ENCODE data around the gene CMTM1.

Gene CMTM1

DNA sequence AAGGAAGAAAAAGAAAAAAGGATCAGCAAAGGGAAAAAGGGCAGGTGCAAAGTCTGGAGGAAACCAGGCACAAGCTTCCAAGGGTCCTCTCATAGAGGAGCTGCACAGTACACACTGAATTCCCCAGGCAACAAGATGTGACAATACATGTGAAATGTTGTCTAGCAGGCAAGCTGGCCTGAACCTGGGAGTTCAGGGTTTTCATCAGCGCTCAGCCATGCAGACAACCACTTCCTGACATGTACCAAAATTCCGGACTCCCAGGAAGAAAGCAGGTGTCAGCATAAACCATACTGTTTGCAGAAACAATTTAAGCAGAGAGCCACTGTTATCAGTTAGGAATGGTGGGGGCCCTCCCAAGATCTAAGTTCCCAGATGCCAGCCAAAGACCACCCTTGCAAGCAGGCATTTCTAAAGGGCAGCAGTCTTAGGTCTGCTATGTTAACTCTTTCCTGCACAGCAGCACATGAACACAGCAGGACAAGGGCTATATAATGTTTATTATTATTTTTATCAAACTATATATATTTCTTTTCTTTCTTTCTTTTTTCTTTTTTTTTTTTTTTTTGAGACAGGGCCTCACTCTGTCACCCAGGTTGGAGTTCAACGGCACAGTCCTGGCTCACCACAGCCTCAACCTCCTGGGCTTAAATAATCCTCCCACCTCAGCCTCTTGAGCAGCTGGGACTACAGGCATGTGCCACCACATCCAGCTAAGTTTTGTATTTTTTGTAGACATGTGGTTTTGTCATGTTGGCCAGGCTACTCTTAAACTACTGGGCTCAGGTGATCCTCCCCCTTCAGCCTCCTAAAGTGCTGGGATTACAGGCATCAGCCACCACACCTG lies 26.4 kb upstream of the CMTM1 start:
- no peak for DNase-seq (ENCODE audit: low read depth in 2 of 2)

DNA sequence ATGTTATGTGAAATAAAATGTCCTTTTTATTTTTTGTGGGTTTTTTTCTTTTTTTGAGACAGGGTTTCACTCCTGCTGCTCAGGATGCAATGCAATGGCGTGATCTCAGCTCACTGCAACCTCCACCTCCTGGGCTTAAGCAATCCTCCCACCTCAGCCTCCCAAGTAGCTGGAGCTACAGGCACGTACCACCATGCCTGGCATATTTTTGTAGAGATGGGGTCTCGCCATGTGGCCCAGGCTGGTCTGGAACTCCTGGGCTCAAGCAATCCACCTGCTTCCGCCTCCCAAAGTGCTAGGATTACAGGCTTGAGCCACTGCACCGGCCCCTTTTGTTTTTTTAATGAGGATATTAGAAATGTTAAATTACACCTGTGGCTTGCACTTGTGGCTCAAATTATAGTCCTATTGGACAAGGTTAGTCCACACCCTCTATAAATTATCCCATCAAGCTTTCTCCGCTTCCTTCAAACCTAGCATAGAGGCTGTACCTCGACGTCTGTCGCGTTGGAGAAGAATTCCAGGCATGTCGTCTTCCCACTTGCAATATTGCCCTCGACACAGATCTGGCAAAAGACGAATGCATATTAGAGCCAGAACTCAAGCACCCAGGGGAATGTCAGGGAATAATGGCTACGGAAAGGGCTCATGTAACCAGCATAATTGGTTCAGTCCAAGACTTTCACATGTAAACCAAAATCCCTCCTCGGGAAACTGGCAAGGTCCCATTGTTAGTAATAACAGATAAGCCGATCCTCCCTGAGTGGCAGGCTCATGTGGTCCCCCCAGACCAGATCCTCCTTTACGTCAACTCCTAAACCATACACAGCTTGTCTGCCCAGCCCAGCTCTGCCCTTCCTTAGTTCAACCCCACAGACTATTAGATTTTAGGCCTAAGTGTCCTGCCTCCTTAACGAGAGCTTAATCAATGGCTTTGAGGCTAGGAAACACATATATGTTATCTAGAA lies 24.6 kb upstream of the CMTM1 start:
- DNase-seq (ENCODE audit: low read depth in 2 of 2): no peak

- DNase-seq (ENCODE audit: low read depth in 2 of 2): no peak
These were observed 23.8 kb upstream of the CMTM1 start for GRCh38 chr16:66542396-66542795.

DNA sequence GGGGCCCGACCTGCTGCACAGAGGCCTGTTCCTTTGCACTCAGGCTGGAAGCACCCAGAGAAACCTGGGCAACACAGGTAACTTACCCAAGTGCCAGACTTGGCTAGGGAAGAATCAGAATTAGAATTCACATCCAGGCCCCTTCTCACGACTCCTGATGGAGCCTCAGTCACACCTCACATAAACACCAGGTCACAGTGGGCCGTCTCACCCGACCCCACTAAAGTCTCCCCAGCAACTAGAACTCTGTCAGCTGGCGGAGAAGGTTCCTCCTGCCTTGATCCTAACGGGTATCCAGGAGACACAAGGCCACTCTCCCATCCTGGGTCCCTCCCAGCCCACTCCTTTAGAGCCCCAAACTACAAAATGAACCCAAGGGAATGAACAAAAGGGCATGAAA lies 22.7 kb upstream of the CMTM1 start:
- DNase-seq (ENCODE audit: low read depth in 2 of 2): no peak

GRCh38 chr16:66544016-66544757 lies 22.1 kb upstream of the CMTM1 start:
- no peak for DNase-seq (ENCODE audit: low read depth in 2 of 2)

GRCh38 chr16:66547101-66547989 lies 18.9 kb upstream of the CMTM1 start:
- DNase-seq (ENCODE audit: low read depth in 2 of 2): no peak

GRCh38 chr16:66548068-66548467 lies 18.2 kb upstream of the CMTM1 start:
- DNase-seq (ENCODE audit: low read depth in 2 of 2): no peak

DNA sequence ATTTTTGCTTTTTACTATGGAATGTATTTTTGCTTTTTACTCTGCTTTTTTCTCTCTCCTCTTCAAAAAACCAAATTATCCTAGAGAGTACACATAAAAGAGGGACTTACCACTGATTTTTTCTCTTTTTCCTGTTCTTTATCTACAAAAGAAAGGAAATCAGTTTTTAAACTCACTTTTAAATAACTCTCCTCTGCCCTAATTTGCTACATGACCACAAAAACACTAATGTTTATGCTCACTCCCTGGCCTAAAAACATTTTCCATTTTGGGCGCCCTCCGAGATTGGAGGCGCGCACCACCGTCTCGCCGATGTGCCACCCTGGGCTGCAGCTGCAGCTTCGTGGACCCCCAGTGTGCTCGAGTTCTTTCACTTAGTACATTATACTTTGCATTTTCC lies 17.4 kb upstream of the CMTM1 start:
- no peak for DNase-seq (ENCODE audit: low read depth in 2 of 2)

GRCh38 chr16:66549284-66550131 lies 16.7 kb upstream of the CMTM1 start, which contains the start of gene TK2:
Gene TK2 (minus strand): TSS chr16:66550122. CDS start chr16:66550061, 61 bp downstream.
- peak in 1 of 2 donors; percentile 41 for DNase-seq (ENCODE audit: low read depth in 2 of 2)

- DNase-seq (ENCODE audit: low read depth in 2 of 2): no peak
These were observed 14.9 kb upstream of the CMTM1 start for GRCh38 chr16:66551348-66551759.

- no peak for DNase-seq (ENCODE audit: low read depth in 2 of 2)
These were observed 14.4 kb upstream of the CMTM1 start for GRCh38 chr16:66551788-66552285.

DNA sequence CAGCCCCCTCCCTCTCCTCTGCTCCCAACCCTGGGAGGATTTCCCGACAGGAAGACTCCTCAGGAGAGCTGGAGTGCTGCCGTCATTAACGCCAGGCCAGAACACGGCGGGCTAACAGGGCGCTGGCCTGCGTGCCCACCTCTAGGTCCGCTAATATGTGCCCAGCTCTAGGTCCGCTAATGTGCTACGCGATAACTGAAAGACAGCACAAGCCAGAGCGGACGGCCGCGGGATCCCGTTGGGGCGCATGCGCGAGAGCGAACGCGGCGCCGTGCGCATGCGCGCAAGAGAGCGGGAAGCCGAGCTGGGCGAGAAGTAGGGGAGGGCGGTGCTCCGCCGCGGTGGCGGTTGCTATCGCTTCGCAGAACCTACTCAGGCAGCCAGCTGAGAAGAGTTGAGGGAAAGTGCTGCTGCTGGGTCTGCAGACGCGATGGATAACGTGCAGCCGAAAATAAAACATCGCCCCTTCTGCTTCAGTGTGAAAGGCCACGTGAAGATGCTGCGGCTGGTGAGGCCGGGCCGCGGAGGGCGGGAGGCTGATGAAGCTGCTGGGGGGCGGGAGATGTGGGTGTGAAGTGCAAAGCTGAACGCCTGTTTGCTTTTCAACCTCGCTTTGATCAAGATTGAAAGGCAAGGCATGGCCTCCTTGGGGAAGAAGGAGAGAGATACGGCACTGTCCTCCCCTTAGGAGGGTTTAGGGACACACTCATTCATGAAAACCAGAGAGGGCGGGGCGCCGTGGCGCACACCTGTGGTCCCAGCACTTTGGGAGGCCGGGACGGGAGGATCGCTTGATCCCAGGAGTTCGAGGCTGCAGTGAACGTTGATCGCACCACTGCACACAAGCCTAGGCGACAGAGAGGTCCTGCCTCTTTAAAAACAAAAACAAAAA lies 13.7 kb upstream of the CMTM1 start, which contains the start of gene CKLF:
Gene CKLF, plus strand, starts transcription at position 291 of the 892 bp plus-strand sequence. Its CDS starts 140 bp downstream, at position 431.
- peak; percentile 75 to 79 for DNase-seq (ENCODE audit: low read depth in 2 of 2)

DNA sequence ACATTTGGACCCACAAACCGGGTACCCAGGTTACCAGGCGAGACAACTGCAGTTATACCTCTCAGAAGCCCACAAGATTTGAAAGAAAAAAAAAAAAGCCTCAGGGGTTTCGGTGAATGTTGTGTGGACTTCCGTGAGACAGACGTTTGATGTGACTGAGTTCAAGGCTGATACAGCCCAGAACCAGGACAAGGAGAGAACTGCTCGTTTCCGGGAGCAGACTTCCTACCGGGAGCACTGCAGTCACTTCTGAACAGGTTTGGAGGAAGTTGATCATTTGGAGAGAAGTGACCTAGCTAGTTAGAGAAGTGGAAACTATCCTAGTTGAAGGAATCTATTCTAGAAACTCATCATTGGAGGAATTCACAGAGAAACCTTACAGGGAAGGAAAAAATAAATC lies 13.0 kb upstream of the CMTM1 start:
- DNase-seq (ENCODE audit: low read depth in 2 of 2): no peak

DNA sequence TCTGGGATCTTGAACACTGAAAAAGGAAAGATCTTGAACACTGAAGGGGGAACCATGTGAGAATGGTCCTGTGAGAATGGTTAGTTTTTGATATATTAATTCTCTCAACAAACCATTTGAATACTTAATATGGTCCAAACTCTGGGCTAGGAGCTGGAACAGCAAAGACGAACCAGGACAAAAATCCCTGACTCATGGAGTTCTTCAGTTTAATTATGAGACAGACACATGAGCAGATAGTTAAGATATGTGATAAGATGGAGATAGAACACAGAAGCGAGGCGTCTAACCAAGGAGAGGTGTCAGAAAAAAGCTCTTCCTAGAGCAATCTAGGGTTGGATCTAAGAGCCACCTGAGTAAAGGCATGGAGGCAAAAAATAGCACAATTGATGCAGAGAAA lies 12.2 kb upstream of the CMTM1 start:
- DNase-seq (ENCODE audit: low read depth in 2 of 2): no peak

GRCh38 chr16:66554495-66554894 lies 11.7 kb upstream of the CMTM1 start:
- no peak for DNase-seq (ENCODE audit: low read depth in 2 of 2)

DNA sequence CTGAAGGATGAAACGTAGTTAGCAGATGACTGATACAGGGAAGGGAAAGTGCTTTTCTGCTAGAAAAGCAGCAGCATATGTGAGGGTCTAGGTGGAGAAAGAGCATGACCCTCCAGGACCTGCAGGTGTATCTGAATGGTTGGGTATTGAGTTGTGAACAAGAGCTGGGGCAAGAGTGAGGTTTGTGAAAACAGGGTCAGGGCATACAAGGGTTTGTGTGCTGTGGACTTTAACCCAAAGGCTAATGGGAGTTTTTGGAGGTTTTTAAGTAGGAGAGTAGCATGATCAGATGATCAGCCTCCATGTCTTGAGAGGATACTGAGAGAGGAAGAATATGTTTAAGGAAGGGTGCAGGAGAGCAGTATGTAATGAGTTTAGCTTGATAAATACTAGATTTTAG lies 6.1 kb upstream of the CMTM1 start:
- no peak for DNase-seq (ENCODE audit: low read depth in 2 of 2)

DNA sequence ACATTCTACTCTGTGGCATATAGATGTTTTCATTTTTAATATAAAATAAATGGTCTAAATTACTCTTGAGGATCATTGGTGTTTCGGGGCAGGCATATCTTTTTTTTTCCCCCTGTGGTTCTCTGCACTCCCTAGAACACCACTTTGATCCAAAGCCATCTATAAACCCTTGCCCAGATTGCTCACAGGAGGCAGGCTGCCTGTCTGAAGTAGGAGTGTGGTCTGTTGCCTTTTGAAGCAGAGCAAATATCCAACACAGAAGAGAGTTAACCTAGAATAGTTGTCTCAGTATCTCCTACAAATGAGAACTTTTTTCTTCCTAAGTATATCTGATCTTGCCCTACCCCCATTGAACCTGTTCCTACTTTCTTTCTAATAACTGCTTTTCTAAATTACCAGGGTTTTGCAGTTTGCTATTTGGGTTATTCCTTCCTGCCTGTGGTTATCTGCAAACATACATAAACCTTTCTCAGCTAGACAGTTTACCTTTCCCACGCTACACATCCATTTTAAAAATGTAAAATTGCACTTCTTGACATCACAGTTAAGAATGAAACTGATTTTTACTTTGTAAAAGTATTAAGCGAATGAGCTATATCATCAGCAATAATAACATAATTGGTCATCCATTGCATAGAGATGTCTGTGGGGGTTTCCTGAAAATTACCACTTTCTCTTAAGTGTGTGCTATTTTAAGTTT lies 4.7 kb upstream of the CMTM1 start:
- DNase-seq (ENCODE audit: low read depth in 2 of 2): no peak

- DNase-seq (ENCODE audit: low read depth in 2 of 2): no peak
These were observed 3.8 kb upstream of the CMTM1 start for GRCh38 chr16:66562409-66562808.
